Heart left ventricle (tissue), 13 donors: ENCODE results near the gene DLL1.

Experiments
- POLR2A ChIP-seq, 2 donors: fragments of 450-650 bp; IDR thresholded peaks; one replicate each; pipeline ENCODE4 v1.6.1; 2017; ENCODE audit warnings: antibody characterized with exemption in 2 of 2, mild to moderate bottlenecking in 2 of 2, moderate library complexity in 2 of 2
- TF ChIP-seq, protein P1 (sequence below), 12 donors: fragments of 200-600 bp; sonication (generic) in 4 of 12; IDR thresholded peaks; one replicate each; pipeline versions ENCODE4 v1.5.0 to v1.8.0; 2018 to 2022; ENCODE audit warnings: antibody characterized with exemption in 12 of 12, mild to moderate bottlenecking in 5 of 12
- donor health status: ischemic (EF 13 %, LVEDD 7.1; RV severe dilation, severe dysfunction).
- donor health status: DM: no; HTN: yes; CAD: no.
- donor health status: DM: no; HTN: no; CAD: no.
- donor health status: ischemic (EF 25% LVEDD 6.9; RV normal size, moderate dysfunction).
- donor health status: ischemic (EF 25% LVEDD 5.7; RV mildly dilated, moderate dysfunction).
- donor health status: ischemic (EF 35%, LVEDD 5.7; RV mildly dilated, moderate dysfunction).
- donor health status: nonischemic (EF 11% LVEDD 7.7; RV severe dilation, severe dysfunction).
- donor health status: DM: yes; HTN: yes; CAD: no.
- donor health status: PGD.
- donor health status: ischemic (EF 29% LVEDD 5.4; RV normal size, mild dysfunction).
- donor health status: nonischemic (EF 23%, LVEDD 6.1; RV moderate dilation, normal function).

DNA sequence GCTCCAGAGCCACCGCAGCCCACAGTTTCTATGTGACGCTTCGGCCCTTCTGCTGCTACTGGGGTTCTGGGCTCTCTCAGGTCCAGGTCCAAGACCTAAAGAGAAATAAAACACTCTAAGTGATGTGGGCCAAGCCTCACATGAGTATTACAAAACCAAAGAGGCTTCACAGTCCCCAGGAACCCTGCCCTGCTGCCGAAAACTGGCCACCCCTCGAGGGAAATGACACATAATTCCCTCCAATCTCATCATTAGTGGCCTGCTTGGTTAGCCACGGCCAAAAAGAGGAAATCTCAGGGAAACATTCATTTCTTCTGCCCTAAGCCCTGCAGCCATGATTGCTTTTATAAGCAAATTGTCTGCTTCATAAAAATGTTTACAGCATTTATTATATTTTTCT, 32.5 kb downstream of the DLL1 start:
- TF ChIP-seq, protein P1, sequence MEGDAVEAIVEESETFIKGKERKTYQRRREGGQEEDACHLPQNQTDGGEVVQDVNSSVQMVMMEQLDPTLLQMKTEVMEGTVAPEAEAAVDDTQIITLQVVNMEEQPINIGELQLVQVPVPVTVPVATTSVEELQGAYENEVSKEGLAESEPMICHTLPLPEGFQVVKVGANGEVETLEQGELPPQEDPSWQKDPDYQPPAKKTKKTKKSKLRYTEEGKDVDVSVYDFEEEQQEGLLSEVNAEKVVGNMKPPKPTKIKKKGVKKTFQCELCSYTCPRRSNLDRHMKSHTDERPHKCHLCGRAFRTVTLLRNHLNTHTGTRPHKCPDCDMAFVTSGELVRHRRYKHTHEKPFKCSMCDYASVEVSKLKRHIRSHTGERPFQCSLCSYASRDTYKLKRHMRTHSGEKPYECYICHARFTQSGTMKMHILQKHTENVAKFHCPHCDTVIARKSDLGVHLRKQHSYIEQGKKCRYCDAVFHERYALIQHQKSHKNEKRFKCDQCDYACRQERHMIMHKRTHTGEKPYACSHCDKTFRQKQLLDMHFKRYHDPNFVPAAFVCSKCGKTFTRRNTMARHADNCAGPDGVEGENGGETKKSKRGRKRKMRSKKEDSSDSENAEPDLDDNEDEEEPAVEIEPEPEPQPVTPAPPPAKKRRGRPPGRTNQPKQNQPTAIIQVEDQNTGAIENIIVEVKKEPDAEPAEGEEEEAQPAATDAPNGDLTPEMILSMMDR (IDR thresholded peaks at IDR 0.05): no peak
- TF ChIP-seq POLR2A (IDR thresholded peaks at IDR 0.05): no peak
